Stimulated activated CD4-positive, alpha-beta T cell treated with anti-CD3 and anti-CD28 coated beads, Interleukin-1b, Interleukin-23, amount 100 ng/mL, for 48 hours (primary cell): ENCODE measurements around the gene METTL16.

Experiments used
- DNase-seq: peaks from one replicate; pipeline ENCODE4 v3.0.0-alpha.2; 2020

The METTL16 gene

DNA sequence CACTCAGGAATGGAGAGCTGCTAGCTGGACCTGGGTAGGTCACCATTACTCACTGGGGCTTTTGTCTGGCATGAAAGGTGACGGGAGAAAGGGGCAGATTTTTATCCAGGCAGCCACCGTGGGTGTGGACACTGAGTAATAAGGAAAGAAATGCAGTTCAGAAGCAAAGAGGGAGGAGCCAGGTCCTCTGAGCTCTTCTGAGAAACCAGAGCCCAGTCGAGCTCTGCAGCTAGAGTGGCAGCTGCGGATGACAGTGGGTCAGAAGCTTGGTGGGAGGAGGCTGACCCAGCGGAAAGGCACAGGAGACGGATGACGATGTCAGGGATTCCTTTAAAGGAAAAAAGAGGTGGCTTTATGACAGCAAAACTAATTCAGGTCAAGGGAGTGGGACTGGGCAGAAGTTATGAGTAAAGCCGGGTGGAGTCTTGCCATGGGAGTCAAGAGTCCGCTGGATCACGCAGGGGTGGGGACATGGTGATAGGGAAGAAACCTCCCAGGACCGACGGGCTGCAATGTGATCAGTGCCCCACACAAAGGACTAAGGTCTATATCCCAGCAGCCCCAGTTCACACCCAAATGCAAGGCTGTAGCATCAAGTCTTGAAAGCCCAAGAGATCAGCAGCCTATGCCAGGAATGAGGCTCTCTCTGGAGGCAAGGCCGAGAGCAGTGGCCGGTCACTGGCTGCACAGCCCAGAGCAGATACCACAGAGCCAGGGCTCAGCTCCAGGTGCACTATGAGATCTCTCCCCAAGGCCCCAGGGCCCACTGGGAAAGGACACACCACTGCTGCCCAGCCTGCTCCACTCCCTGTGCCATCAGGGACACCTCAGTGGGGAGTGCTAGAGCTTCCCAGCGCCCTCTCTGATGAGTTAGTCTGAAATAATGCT lies 104.5 kb downstream of the METTL16 start:
- no peak for DNase-seq

DNA sequence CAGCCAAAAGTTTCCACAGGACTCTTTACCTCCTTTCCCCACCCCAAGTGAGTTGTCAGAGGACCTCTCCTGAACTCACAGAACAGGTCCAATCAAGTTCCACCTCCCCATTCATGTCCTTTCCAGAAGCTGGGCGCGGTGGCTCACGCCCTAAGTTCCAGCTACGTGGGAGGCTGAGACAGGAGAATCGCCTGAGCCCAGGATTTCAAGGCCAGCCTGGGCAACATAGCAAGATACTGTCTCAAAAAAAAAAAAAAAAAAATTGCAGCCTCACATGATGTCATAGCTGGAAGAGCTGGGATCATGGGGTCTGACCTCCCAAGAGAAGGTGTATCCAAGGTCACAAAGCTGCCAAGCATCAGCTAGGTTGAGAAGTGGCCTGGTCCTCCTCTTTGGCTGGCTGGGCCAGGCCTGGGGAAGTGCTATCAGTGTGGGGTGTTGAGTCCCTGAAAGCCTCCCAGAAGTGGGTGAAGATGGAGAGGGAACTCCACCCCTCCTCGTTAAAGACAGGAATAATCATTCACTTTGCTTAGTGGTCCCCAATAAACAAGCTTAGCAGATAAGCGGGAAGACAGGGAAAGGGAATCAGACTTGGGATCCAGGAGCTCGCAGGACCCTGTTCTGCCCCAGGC lies 105.3 kb downstream of the METTL16 start:
- DNase-seq, result no peak

- DNase-seq, result no peak
These were observed 106.3 kb downstream of the METTL16 start for GRCh38 chr17:2405247-2405926.

DNA sequence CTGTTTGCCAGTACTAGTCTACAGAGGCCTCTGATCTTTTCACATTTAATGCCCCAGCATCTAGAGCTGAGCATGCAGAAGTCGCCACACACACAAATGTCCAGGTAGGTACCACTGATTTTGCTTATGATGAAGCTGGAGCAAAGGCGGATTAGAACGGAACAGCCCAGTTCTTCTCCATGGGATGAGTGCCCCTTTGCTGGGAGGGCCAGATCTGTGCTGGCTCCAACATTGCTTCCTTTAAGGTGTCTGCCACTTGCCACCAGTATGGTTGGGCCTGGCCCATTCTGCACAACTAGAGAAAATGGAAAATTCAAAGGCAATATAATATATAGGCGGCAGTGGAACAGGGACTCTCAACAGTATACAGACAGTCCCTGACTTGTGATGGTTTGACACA lies 108.6 kb downstream of the METTL16 start:
- no peak for DNase-seq

GRCh38 chr17:2402544-2402943 lies 109.1 kb downstream of the METTL16 start:
- no peak for DNase-seq

DNA sequence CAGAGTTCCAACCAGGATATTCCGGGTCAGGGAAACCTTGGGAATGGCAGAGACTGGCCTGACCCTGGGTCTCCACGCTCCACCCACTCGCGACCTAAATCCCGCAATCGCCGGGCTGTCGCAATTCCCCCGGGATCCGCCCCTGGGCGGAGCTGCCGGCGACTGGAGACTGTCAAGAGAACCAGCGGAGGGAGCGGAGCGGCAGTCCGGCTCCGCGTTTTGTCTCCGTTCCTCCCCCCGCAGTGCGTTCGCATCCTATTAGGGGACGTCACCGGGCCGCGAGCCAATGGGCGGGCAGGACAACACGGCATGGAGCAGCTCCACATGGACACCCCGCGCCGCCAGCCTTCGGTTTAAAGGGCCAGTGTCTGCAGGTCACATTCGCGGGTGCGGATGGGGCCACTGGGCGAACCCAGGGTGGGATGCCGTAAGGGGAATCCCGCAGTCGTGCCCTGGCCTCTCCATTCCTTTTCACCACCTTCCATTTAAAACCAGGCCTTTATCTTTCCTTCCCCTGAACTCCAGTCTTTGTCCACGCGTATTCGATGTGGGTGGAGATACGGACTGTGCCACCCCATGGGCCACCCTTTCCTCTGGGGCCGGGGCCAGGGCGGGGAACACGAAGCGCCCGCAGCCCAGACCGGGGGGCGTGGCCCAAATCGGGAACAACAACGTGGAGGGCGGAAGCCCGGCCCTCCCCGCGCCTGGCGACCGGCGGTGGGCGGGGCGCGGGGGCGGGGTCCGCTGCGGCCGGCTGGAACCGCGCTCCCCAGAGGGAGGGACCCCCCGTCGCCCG lies 110.1 kb downstream of the METTL16 start:
- DNase-seq, result peak; percentile 99

GRCh38 chr17:2400877-2401425 lies 110.7 kb downstream of the METTL16 start, which contains the start of gene MNT:
MNT (minus strand) TSS chr17:2401060; CDS start chr17:2400712, 348 bp downstream.
- DNase-seq, result peak; percentile 95

DNA sequence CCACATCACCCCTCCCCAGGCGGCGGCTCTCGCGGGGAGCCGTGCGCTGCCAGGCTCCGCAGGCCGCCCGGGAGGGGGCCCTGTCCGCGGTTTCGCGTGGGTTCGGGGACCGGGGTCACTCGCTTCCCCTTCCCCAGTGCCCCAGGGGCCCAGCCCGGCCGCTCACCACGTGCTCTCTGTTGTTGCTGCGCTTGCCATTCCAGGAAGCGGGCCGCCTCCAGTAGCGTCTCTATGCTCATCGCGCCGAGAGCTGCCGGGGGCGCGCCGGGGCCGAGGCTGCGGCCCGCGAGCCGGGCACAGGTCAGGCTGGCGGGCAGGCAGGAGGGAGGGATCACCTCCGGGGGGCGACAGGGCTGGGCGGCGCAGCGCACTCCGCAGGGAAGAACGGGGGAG lies 111.2 kb downstream of the METTL16 start:
- peak; percentile 70 for DNase-seq

DNA sequence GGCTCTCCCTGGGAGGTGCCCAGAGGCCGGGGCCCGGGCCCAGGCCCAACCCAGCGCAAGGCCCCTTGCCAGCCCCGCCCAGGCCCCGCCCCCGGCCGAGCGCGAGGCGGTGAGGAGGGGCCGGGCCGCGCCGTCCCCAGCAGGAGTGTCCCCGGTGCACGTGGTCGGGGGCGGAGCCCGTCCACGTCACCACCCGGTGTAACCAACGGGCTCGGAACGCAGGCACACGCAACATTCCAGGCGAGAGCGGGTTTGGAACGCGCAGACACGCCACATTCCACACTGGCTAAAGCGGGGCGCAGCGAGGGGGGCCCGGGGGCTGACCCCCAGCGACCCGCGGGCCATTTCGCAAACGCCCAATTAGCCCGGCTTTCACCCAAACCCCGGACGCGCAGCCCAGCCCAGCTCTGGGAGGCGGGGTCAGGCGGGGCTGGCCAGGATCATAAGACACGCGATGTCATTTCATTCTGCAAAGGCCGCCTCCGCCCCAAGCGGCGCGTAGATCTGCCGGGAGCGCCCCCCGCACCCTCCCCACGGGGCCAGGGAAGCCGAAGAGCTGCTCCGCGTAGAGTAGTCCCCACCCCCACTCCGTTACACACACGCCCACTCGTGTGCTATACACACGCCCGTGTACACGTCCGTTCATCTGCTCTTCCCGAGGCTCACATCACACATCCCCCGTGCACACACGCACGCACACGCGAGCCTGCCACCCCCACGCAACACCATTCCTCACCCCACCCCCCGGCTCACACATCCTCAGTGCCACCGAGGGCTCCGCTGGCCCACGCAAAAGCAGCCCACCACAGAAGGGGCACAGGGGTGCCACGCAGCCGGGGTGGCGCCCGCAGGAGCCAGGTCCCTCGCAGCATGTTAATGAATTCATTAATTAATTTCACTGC lies 111.9 kb downstream of the METTL16 start:
- peak; percentile 92 for DNase-seq

GRCh38 chr17:2398655-2399571 lies 112.8 kb downstream of the METTL16 start:
- DNase-seq, result peak; percentile 57

DNA sequence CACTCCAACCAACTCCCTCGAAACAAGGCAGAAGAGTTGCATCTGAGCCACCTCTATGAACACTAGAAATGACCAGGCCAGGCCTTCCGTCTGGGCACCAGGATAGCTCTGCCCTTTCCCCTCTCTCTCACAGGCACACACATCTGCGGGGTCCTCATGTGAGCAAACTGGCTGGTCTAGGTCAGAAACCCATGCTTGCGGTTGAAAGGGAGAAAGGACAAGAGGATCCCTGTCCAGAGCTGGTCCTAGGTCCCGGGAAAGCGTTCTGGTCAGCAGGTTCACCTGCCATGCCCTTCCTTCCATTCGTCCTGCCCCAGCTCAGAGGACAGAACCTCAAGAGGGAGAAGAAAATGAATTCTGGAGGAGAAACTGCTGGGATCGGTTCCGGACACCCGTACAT lies 113.5 kb downstream of the METTL16 start:
- no peak for DNase-seq

GRCh38 chr17:2397247-2398171 lies 114.2 kb downstream of the METTL16 start:
- no peak for DNase-seq

GRCh38 chr17:2396568-2397246 lies 115.0 kb downstream of the METTL16 start:
- DNase-seq, result peak; percentile 63

GRCh38 chr17:2396192-2396567 lies 115.5 kb downstream of the METTL16 start:
- no peak for DNase-seq

DNA sequence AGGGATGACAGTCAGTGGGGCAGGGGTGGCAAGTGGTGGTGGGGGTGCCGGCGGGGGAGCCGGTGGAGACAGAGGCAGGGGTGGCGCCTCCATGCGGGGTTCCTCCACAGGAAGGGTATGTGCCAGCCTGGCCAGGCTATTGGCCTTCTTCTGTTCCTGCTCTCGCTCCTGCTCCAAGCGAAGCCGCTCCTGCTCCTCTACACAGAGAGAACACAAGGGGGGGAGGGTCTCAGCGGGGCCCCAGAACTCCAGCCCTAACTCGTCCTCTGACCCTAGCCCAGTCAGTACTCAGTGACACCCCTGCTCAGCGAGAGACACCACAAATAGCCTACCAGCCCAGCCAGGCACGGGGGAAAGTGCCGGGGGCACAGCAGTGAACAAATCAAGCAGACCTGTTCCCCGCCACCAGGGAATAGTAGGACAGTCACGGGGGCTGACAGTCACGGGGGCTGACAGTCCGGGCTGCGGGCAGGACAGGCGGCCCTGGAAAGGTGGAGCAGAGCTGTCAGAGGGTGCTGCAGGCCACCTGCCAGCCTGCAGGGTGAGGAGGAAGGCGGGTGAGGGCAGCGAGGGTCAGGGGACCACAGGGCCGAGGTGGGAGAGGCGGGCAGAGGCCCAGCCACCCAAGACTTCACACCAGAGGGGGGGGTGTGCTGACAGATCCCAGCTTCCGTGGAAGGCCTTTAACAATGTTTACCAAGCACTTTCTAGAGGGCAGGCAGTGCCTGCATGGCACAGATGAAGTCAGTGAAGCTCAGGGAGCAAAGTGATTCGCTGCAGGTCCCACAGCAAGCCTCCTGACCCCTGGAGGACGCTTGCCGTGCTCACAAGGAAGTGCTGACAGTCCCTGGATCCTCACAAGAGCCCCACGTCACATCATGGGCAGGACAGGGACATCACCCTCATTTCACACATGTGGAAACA lies 116.2 kb downstream of the METTL16 start:
- DNase-seq, result no peak

- no peak for DNase-seq
These were observed 116.9 kb downstream of the METTL16 start for GRCh38 chr17:2394775-2395201.
